Peyer's patch (tissue), 4 donors: ENCODE measurements around the gene SBF2. TPM values are rescaled to one million over a fixed set of nuclear protein-coding genes. Genes with fewer than 3 reads are reported as not detected.

Source experiments
- DNase-seq, 3 donors: peaks; one replicate each; pipeline ENCODE4 v3.0.0-alpha.2; 2017 to 2019
- H3K27ac ChIP-seq, 4 donors: fragments of 200-600 bp; sonication (generic); one replicate each; pipeline ENCODE4 v1.5.1; 2016 to 2019
- H3K27me3 ChIP-seq, 2 donors: fragments of 200-600 bp; sonication (generic); one replicate each; pipeline ENCODE4 v1.5.1; 2019
- H3K36me3 ChIP-seq, 3 donors: fragments of 200-600 bp; sonication (generic); one replicate each; pipeline ENCODE4 v1.5.1; 2016 to 2019
- H3K4me1 ChIP-seq, 4 donors: fragments of 200-600 bp; sonication (generic); one replicate each; pipeline ENCODE4 v1.5.1; 2016 to 2019
- H3K4me3 ChIP-seq, 4 donors: fragments of 200-600 bp; sonication (generic); 1 replicate in 3 of 4; 2 replicates in 1 of 4; pipeline ENCODE4 v1.5.1; 2016 to 2019; ENCODE audit warnings: mild to moderate bottlenecking in 1 of 4
- H3K9me3 ChIP-seq, 4 donors: fragments of 200-600 bp; sonication (generic); one replicate each; pipeline ENCODE4 v1.5.1; 2016 to 2019; ENCODE audit warnings: mild to moderate bottlenecking in 1 of 4
- POLR2A ChIP-seq, 2 donors: fragments of 450-650 bp; IDR thresholded peaks; one replicate each; pipeline ENCODE4 v1.5.1; 2017; ENCODE audit warnings: antibody characterized with exemption in 2 of 2, mild to moderate bottlenecking in 2 of 2, moderate library complexity in 2 of 2
- total RNA-seq, 4 donors: library from RNA; depleted of rRNA; stranded (reverse); fragments of >200 nt; gene quantifications; one replicate each; pipeline ENCODE4 v1.1.0, GENCODE V29; 2016
- TF ChIP-seq, protein P1 (sequence below), 6 experiments: fragments of 450-650 bp in 4 of 6; fragments of 200-600 bp in 2 of 6; sonication (generic) in 1 of 6; IDR thresholded peaks; one replicate each; pipeline ENCODE4 v1.5.1; 2017 to 2019; ENCODE audit warnings: antibody characterized with exemption in 6 of 6, mild to moderate bottlenecking in 3 of 6, moderate library complexity in 1 of 6

The SBF2 gene
- total RNA-seq, 4 donors from 2014 or later, result 52.7 to 70.1 (median 56.7) TPM

DNA sequence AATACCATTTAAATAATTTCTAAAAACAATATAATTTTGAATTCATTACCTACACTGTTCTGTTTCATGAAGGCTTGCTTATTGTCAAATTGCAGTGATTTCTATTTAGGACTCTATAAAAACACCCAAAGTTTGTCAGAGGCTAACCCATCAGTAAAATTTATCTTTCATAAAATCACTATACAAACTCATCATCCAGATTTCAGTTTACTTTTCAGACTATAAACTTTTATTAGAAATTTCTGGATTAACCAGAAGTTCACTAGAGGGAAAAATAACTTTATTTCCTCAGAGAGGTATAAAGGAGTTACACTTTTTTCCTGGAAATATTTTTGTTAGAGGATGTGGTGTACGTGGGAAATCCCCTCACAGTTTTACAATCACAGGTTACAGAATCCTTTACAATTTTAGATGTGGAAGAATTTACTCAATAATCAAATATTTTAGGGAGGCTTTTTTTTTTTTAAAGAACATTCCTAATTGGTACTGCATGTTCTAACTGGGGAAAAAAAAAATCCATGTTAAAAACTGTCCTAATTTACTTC, 453.5 kb downstream of the SBF2 start:
- Histone ChIP-seq H3K9me3 (no peaks in the 10 kb centered on the region), H3K27ac (no peak overlapping the region)

DNA sequence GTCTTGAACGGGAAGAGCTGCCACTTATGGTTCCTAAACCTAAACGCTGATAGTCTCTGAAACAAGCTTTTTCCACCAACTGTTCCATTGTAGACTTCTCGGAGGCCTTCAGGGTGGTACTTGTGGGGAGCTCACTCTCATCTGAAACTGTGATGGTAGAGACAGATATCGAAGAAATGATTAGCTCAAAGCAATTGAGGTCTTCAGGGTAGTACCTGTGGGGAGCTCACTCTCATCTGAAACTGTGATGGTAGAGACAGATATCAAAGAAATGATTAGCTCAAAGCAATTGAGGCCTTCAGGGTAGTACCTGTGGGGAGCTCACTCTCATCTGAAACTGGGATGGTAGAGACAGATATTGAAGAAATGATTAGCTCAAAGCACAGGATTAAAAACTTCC, 454.5 kb downstream of the SBF2 start:
- no peak overlapping the region for H3K27ac ChIP-seq
- H3K4me1 ChIP-seq, result no peaks in the 10 kb centered on the region
- peaks cover 0 to 19% (median 0%) of the 10 kb centered on the region in 3 donors for H3K36me3 ChIP-seq
- TF ChIP-seq POLR2A (IDR thresholded peaks at IDR 0.05), result no peak
- TF ChIP-seq, protein P1, sequence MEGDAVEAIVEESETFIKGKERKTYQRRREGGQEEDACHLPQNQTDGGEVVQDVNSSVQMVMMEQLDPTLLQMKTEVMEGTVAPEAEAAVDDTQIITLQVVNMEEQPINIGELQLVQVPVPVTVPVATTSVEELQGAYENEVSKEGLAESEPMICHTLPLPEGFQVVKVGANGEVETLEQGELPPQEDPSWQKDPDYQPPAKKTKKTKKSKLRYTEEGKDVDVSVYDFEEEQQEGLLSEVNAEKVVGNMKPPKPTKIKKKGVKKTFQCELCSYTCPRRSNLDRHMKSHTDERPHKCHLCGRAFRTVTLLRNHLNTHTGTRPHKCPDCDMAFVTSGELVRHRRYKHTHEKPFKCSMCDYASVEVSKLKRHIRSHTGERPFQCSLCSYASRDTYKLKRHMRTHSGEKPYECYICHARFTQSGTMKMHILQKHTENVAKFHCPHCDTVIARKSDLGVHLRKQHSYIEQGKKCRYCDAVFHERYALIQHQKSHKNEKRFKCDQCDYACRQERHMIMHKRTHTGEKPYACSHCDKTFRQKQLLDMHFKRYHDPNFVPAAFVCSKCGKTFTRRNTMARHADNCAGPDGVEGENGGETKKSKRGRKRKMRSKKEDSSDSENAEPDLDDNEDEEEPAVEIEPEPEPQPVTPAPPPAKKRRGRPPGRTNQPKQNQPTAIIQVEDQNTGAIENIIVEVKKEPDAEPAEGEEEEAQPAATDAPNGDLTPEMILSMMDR (IDR thresholded peaks at IDR 0.05), result no peak
- H3K27me3 ChIP-seq, result no peaks in the 10 kb centered on the region
- H3K9me3 ChIP-seq, result no peaks in the 10 kb centered on the region
- DNase-seq, result no peak
- no peak overlapping the region for H3K4me3 ChIP-seq

More for the DNA sequence above, 453.5 kb downstream of the SBF2 start:
- TF ChIP-seq, protein P1 (IDR thresholded peaks at IDR 0.05), result no peak
- no peak for TF ChIP-seq POLR2A (IDR thresholded peaks at IDR 0.05)
- H3K36me3 ChIP-seq, result peaks cover 0 to 25% (median 0%) of the 10 kb centered on the region in 3 donors
- no peak for DNase-seq
- no peaks in the 10 kb centered on the region for H3K27me3 ChIP-seq
- H3K4me1 ChIP-seq, result no peaks in the 10 kb centered on the region
- H3K4me3 ChIP-seq, result no peak overlapping the region

DNA sequence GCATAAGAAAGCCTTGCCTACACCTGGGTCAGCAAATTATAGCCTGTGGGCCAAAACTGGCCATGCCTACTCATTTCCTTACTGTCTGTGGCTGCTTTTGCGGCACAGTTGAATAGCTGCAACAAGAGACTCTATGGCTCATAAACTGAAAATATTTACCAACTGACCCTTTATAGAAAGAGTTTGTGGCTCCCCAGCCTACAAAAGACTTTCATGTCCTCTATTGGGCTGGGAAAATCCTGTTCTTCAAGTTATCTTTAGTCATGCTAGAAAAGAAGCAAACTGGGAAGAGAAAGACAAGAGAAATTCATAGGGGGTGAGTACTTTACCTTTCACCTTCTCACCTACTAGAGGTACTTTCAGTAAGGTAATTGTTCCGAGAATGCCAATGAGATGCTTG, 455.1 kb downstream of the SBF2 start:
- Histone ChIP-seq H3K27me3 (no peaks in the 10 kb centered on the region), H3K36me3 (peaks cover 0 to 19% (median 0%) of the 10 kb centered on the region in 3 donors), H3K27ac (no peak overlapping the region), H3K4me1 (no peaks in the 10 kb centered on the region), H3K9me3 (no peaks in the 10 kb centered on the region), H3K4me3 (no peak overlapping the region)
- TF ChIP-seq, protein P1 (IDR thresholded peaks at IDR 0.05), result no peak
- no peak for TF ChIP-seq POLR2A (IDR thresholded peaks at IDR 0.05)
- DNase-seq, result no peak

DNA sequence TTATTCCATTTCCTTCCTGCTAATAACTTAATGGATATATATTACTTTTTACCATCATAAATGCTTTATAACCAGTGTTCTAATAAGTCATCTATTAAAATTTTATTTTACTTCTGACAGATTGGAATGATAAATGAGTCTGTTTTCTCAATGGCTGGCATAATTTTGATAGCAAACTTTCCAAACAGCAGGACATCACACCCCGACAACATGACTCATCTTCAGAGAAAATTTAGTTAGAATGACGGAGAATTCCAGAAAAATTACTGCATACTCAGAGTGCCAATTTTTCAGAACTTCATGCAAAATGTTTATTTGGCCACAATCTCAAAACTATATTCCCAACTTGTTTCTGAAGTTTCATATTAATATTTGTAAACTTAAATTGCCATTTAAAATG, 455.8 kb downstream of the SBF2 start:
- TF ChIP-seq, protein P1 (IDR thresholded peaks at IDR 0.05), result no peak
- TF ChIP-seq POLR2A (IDR thresholded peaks at IDR 0.05), result no peak
- H3K27ac ChIP-seq, result no peak overlapping the region
- H3K9me3 ChIP-seq, result no peaks in the 10 kb centered on the region
- no peaks in the 10 kb centered on the region for H3K4me1 ChIP-seq
- peaks cover 0 to 19% (median 0%) of the 10 kb centered on the region in 3 donors for H3K36me3 ChIP-seq
- H3K27me3 ChIP-seq, result no peaks in the 10 kb centered on the region
- no peak overlapping the region for H3K4me3 ChIP-seq
- DNase-seq, result no peak

DNA sequence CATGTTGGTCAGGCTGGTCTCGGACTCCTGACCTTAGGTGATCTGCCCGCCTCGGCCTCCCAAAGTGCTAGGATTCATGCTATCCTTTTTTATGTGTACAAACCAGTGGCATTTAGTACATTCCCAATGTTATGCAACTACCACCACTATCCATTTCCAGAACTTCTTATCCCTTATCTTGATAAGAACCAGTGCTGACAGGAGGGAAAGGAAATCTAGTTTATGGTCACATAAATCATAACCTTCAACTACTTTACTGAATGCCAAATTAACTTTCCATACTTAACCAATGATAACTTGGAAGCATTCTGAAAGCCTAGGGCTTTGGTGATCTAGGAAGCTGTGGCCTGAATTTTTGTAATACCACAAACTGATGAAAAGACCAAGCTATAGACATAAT, 459.7 kb downstream of the SBF2 start:
- no peak overlapping the region for H3K4me3 ChIP-seq

More for the DNA sequence above, 459.7 kb downstream of the SBF2 start:
- DNase-seq, result no peak
- Histone ChIP-seq H3K27me3 (no peaks in the 10 kb centered on the region), H3K27ac (no peak overlapping the region), H3K4me1 (no peaks in the 10 kb centered on the region), H3K36me3 (peaks cover 0 to 16% (median 0%) of the 10 kb centered on the region in 3 donors), H3K9me3 (no peaks in the 10 kb centered on the region)
- no peak for TF ChIP-seq POLR2A (IDR thresholded peaks at IDR 0.05)
- TF ChIP-seq, protein P1 (IDR thresholded peaks at IDR 0.05), result no peak
